Stimulated activated CD4-positive, alpha-beta T cell treated with anti-CD3 and anti-CD28 coated beads, Interleukin-4, amount 100 ng/mL, for 1 hour (primary cell): ENCODE data around the gene FAM13C.
"Not testable (repeated sequence)": the region's sequence is repeated elsewhere in the genome, so short reads cannot be mapped to it uniquely, and the experiment has no call there.

Experiments
- DNase-seq: peaks from one replicate; pipeline ENCODE4 v3.0.0-alpha.2; 2020

FAM13C gene

DNA sequence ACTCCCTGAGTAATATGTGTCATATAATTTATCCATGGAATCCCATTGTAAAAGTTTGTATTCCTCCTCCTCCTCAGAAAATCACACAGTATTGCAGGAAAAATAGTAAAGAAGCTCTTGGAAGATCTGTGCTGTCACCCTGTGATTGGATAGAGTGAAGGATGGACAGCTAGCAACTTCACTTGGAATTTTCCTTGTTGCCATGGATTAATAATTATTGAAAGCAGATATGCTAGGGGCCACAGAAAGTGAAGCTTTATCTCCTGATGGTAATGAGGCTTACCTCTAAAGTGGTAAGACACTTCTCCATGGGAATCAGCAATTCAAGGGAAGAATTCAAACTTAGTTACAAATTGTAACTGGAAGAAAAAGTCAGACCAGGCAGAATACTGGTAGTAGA lies 137.1 kb downstream of the FAM13C start:
- DNase-seq: no peak

DNA sequence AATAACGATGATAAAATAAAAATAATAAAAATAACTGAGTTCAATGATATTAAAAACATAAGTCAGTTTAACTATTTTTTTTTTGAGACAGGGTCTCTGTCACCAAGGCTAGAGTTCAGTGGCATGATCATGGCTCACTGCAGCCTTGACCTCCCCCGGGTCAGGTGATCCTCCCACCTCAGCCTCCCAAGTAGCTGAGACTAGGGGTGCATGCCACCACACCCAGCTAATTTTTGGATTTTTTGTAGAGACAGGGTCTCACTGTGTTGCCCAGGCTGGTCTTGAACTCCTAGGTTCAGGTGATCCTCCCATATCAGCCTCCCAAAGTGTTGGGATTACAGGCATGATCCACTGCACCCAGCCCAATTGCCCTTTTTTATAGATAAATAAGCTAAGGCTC lies 138.8 kb downstream of the FAM13C start:
- DNase-seq: not testable (repeated sequence)

DNA sequence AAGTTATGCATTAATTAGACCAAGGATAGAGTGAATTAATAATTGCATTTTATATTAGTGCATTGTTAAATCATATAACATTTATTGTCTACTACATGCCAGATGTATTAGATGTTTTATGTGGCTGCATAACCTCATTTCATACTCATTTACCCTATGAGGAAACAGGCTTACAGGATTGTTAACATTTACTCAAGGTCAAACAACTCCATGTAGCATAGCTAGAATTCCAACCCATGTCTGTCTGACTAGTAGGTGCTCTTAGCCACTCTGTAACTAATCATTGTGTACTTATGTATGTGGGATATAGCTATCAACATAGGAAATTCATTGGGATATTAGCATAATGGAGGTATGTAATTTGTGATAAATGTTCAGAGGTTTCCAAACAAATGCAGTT lies 139.6 kb downstream of the FAM13C start:
- DNase-seq: no peak

DNA sequence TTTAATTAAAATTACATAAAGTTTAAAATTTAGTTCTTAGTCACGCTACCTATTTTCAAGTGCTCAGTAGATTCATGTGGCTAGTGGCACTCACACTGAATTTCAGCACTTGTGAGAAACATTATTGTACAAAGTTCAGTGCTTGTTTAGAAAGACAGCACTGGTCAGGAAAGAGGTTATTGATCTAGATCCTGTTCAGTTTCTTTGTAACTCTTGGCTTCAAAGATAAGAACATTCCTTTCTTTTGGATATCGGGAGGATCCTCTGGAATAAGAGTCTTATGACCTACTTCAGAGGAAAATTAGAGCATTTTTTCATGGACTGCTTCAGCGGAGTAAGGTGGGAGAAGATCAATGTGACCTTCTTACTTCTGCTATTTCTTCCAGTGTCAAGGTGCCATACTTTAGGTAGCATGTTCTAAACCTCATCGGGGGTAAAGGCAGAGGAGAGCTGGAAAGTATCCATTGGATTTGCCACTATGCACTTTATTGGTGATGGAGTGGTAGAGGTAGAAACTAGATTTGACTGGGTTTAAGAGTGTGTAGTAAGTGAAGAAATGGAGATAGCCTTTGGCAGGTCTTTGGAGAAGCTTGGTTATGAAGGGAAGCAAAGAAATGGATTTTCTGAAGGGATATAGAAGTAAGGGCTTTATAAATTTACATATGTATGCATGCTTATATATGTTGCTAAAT lies 146.0 kb downstream of the FAM13C start:
- DNase-seq: no peak

DNA sequence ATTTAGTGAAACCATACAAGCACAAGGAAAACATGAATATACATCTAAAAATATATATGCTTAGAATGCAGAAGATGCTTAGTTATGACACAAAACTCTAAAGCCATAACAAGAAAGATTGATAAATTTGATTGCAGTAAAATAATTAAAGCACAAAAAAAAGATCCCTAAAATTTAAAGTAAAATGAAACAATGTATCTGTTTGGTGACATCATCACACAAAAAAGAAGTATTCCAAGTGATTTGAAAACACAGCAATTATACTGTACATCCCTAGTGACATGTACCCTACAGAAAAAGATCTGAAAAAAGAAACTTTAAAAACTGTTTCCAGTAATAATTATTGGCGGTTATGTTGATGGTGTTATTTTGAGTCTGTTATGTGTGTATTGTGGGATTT lies 148.2 kb downstream of the FAM13C start:
- no peak for DNase-seq

DNA sequence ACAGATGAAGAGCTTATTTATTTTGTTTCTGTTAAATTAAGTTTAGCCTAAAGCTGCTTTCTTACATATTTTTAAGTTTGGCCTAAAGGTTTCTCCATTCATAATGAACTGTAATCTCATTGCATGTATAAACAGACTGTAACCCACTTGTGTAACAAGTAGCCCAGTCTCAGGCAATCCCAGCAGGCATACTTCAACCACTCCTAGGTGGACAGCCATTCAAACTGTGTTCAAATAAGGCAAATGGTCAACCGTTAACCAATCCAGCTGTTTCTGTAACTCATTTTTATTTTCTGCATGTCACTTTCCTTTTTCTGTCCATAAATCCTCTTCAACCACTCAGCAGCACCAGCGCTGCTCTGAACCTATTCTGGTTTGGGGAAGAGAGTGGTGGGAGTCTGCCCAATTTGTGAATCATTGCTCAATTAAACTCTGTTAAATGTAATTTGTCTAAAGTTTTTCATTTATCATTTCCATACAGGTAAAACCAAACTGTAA lies 150.0 kb downstream of the FAM13C start:
- DNase-seq: no peak

DNA sequence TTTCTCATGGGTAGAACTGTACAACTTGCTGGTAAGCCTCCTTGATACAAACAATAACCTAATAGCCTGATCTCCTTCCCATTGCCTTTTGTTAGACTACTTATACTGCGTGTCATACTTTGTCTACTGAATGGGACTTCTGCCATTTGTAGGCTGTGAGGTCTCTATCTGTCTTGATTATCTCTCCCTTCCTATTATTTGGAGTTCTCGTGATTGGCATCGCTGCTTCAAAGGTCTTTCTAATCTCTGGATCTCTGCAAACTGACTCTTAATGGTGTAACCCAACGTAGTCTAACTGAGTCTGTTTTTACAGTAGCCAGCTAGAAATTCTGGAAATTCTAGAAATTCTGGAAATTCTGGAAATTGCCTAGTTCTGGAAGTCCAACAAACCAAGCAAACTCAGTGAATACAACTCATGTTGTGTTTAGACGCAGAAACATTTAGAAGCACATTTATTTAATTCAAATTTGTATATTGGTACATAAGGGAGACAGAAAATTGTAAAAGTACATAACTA lies 156.1 kb downstream of the FAM13C start:
- DNase-seq: no peak
